H54 (cell line): ENCODE measurements around the gene SRPK3.

Experiments used
- DNase-seq: peaks from one replicate; pipeline ENCODE4 v3.0.0; 2011; ENCODE audit warnings: low spot score, mixed read lengths; ENCODE audit not compliant: insufficient read length
- FAIRE-seq: peaks from 3 replicates; lab custom pipeline; 2011; peaks lifted over from hg19 to GRCh38; lab: Jason Lieb, UNC
- POLR2A ChIP-seq: IDR thresholded peaks from 2 replicates; pipeline ENCODE4 v1.6.1; 2011; ENCODE audit warnings: low read depth, mild to moderate bottlenecking, low read length

The SRPK3 gene, protein sequence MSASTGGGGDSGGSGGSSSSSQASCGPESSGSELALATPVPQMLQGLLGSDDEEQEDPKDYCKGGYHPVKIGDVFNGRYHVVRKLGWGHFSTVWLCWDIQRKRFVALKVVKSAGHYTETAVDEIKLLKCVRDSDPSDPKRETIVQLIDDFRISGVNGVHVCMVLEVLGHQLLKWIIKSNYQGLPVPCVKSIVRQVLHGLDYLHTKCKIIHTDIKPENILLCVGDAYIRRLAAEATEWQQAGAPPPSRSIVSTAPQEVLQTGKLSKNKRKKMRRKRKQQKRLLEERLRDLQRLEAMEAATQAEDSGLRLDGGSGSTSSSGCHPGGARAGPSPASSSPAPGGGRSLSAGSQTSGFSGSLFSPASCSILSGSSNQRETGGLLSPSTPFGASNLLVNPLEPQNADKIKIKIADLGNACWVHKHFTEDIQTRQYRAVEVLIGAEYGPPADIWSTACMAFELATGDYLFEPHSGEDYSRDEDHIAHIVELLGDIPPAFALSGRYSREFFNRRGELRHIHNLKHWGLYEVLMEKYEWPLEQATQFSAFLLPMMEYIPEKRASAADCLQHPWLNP

DNA sequence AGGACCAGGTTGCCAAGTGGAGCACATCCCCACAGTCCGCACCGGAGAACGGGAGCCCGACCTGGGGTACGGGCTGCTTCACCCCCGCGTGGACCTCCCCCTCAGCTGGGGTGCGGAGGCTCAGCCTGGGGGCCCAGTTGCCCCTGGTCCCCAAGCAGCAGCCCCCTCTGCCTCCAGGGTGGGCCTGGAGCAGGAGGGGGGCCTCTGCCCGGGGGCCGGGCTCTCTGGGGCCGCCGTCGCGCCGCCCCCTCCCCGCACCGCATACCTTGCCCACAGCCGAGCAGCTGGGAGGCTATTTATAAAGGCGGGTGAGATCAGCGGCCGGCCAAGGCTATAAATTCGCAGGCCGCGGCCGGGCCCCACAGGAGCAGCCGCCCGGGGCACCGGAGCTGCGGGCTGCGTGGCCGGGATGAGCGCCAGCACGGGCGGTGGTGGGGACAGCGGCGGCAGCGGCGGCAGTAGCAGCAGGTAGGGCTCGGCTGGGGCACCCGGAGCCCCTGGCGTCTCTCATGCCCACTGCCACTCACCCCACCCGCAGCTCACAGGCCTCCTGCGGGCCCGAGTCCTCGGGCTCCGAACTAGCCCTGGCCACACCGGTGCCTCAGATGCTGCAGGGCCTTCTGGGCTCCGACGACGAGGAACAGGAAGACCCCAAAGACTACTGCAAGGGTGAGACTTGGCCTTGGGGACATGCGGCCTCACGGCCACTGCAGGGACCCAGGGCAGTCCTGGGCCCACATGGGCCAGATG is at the start of gene SRPK3:
Gene SRPK3 (plus strand): TSS at position 364 of the 750 bp plus-strand sequence. CDS start 46 bp downstream, at position 410.
- TF ChIP-seq POLR2A, result no peak
- no peak for FAIRE-seq
- no peak for DNase-seq

DNA sequence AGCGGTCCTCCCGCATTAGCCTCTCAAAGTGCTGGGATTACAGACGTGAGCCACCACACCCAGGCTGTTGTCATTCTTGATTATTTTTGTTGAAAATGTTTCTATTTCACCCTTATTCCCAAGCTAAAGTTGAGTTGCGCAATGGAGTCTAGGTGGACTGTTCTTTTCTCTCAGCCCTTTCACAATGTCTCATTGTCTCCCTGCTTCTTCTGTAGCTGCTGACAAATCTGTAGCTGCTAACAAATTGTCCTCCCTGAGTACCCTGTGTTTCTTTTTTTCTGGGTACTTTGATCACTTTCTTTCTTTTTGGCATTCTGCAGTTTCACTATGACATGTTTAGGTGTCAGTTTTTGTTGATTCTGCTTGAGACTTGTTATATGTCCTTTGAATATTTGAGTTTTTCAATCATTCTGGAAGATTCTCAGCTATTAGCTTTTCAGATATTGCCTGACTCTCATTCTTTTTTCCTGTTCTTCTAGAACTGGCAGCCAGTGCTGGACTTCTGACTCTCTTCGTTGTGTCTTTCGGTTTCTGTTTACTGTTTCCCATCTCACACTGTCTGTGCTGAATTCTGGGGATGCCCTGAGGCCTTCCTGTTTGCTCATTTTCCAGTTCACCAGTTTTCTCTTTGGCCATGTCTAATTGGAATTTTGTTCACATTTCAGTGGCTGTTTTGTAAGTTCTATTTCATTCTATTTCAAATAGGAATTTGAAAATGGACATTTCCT is 49.6 kb upstream of the SRPK3 start:
- no peak for FAIRE-seq
- no peak for TF ChIP-seq POLR2A
- DNase-seq, result no peak

DNA sequence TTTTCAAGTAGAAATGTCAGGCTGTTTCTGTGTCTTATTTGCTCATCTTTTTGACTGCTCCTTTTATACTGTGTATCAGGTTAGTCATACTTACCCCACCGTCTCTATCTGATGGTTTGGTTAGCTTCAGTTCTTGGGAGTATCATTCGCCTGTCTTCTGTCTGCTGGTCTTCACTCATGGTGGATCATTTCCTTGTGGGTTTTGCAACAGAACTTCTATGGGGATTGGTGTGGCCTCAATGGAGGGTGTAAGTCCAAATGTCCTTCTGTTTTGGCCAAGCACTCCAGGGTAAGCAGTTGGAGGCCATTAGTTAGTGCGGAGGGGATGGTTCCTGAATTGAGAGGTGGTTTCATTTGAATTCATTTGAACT is 49.0 kb upstream of the SRPK3 start:
- DNase-seq, result no peak
- TF ChIP-seq POLR2A, result no peak
- no peak for FAIRE-seq

DNA sequence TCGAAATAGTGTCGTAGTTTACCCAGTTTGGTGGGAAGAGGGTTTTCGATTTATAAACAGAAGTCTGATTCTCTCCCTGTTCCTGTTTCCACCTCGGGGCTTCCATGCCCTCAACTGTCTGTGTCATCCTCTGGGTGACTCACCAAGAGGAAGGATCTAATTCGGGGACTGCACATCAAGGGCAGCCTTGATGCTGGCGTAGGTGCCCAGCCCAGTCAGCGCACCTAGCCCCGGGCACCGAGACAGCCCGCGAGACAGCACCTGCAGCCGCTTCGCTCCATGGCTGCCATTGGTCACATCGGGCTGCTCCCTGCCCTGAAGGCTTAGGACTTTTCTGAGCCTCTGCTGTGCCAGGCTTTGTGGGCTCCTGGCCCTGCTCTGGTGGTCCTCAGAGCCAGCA is 48.4 kb upstream of the SRPK3 start:
- FAIRE-seq (no peak), DNase-seq (peak; percentile 59)
- no peak for TF ChIP-seq POLR2A

DNA sequence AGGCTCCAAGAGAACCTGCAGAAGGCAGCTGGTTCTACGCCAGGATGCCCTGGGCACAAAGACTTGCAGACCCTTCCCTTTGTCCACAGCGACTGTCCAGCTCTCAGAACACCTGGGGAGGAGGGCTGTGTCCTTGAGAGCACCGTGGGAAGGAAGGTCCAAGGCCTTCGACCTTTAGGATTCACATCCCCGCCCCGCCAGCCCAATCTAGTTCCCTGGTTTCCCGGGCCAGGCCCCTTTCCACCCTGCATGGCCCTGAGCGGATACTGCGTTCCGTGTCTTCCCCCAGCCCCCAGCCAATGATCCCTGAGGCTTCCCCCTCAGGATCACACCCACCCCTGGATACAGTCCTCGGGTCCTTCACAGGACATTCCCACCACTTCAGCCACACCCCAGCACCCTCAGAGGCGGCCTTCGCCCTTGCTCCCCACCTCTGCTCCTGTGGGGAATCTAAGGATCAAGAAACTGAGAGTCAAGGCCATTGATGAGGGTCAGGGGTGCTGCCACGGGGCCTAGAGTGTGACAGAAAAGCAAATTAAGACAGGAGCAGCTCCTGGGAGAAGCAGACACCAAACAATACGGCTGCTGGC is 47.1 kb upstream of the SRPK3 start:
- DNase-seq, result no peak
- FAIRE-seq, result no peak
- no peak for TF ChIP-seq POLR2A

DNA sequence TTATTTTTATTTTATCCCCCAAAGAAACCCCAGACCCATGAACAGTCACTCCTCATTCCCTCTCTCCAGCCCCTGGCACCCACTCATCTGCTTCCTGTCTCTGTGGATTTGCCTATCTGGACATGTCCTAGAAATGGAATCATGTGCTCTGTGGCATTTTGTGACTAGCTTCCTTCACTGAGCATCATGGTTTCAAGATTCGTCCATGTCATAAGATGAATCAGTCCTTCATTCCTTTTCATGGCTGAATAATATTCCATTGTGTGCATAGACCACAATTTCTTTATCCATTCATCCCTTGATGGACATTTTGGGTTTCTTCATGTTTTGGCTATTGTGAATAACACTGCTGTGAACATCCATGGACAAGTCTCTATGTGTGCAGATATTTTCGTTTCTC is 46.0 kb upstream of the SRPK3 start:
- DNase-seq (no peak), FAIRE-seq (no peak)
- TF ChIP-seq POLR2A, result no peak

DNA sequence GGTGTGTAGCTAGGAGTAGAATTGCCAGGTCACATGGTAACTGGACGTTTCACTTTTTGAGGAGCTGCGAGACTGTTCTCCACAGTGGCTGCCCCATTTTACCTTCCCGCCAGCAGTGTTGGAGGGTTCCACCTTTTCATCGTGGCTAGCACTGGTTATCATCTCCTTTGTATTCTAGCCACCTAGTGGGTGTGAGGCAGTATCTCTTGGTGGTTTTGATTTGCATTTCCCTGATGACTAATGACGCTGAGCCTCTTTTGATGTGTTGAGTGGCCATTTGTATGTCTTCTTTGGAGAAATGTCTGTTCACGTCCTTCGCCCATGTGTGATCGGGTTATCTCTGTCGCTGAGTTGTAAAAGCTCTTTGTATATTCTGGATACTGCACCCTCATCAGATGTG is 45.6 kb upstream of the SRPK3 start:
- TF ChIP-seq POLR2A, result no peak
- FAIRE-seq, result no peak
- no peak for DNase-seq

DNA sequence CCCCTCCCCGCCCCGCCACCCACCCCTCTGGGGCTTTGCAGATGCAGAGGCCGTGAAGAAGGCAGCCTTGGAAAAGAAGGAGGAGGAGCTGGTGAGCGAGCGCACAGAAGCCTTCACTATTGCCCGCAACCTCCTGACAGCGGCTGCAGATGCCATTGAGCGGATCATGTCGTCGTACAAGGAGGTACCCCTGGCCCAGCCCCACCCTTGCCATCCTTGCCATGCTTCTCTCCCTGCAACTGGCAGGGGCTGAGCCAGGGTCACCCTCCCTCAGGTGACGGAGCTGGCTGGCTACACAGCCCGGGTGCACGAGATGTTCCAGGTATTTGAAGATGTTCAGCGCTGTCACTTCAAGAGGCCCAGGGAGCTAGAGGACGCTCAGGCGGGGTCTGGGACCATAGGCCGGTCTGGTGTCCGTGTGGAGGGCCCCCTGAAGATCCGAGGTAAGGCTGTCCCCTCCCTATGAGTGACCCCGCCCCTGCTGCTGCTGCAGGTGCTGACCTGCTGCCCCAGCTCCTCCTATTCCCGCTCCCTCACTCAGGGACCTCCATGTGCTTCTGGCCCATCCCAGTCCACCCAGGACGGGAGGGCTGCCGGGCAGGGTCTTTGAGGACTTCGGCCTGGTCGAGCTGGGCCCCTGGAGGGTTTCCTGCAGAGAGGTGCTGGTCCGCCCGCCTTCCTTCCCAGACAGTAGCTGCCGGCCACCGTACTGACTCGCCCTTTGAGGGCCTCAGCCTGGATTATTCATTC is 44.6 kb upstream of the SRPK3 start:
- FAIRE-seq (no peak), DNase-seq (no peak)
- no peak for TF ChIP-seq POLR2A

DNA sequence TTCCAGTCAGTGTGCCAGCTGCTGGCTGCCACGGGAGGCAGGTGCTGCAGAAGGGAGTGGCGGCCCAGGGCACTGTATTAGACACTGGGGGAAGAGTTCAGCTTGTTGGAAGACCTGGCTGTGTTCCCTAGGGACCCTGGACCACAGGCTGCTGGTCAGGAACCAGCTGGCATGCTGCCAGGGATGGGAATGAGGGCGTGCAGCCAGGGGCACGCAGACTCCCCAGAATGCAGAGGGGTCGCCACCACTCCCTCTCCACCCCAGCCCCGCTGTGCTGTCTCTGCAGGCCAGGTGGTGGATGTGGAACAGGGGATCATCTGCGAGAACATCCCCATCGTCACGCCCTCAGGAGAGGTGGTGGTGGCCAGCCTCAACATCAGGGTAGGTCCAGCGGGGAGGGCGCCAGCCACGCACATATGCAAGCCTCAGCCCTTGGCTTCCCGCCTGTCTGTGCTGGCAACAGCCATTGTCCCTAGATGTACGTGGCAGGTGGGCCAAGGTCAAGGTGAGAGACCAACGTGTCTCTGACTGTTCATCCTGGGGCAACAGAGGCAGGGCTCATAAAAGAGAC is 43.9 kb upstream of the SRPK3 start:
- TF ChIP-seq POLR2A, result no peak
- no peak for DNase-seq
- FAIRE-seq, result no peak

DNA sequence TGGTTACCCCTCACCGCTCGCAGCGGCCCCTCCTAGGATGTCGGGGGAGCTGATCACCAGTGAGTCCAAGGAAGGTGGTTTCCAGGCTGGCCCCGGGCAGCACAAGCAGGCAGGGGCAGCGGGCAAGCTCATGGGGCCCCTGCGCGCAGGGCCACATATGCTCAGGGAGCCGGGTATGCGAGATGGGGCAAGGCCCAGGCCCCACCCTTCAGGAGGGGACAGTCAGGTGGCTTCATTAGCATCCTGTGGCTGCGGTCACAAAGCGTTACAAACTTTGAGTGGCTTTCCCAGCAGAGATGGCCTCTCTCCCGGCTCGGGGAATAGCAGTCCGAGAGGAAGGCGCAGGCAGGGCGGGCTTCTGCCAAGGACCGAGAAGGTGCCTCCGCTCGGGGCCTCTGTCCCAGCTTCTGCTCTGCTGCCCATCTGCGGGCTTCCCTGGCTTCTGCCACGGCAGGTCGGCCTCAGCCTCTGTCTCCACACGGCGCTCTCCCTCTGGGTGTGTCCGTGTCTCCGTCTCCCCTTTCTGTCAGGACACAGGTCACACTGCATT is 42.7 kb upstream of the SRPK3 start:
- no peak for FAIRE-seq
- TF ChIP-seq POLR2A, result no peak
- DNase-seq, result no peak

DNA sequence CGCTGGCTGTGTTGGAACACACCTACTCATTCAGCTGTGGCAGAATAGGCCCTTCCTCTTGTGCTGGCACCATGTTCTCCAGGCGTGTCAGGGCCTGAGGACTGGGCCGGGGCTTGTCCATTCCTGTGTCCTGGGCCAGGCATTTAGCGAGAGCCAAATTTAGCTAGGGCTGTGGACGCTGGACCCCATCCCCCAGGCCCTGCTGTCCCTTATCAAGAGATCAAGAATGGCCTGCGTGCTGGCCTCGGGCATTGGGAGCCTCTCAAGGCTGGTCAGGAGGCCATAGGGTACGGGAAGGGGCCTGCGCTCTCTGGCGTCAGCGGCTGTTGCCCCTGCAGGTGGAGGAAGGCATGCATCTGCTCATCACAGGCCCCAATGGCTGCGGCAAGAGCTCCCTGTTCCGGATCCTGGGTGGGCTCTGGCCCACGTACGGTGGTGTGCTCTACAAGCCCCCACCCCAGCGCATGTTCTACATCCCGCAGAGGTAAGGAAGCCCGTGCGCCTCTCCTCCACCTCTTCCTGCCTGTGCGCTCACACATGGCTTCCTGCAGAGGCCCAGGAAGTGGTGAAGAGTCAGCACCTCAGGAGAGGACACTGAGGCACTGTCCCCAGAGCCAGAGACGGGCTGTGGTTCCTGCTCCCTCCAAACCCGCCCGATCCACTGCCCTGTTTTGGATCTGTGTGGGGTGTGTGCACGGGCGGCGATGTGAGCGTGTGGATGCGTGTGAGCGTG is 40.9 kb upstream of the SRPK3 start:
- FAIRE-seq, result no peak
- TF ChIP-seq POLR2A, result no peak
- no peak for DNase-seq
